HuH-7.5 (cell line): Measurements from ENCODE around the gene C1orf141.
A peak's percentile ranks its signal among the peaks of the same experiment; 100 is the strongest.
"Not testable (repeated sequence)": the region's sequence is repeated elsewhere in the genome, so short reads cannot be mapped to it uniquely, and the experiment has no call there.

ENCODE experiments used
- DNase-seq: peaks from one replicate; pipeline ENCODE4 v3.0.0; 2011; ENCODE audit warnings: low spot score

The C1orf141 gene

GRCh38 chr1:67134695-67135094, at the start of gene C1orf141:
C1orf141 (minus strand) TSS chr1:67134970; CDS start chr1:67127240, 7,730 bp downstream.
- DNase-seq, result no peak

- DNase-seq, result no peak
Observed at GRCh38 chr1:67175530-67176087, 40.8 kb upstream of the C1orf141 start.

- no peak for DNase-seq
Observed at GRCh38 chr1:67174716-67175284, 40.0 kb upstream of the C1orf141 start.

GRCh38 chr1:67173988-67174387, 39.2 kb upstream of the C1orf141 start:
- DNase-seq, result no peak

- no peak for DNase-seq
Observed at GRCh38 chr1:67171978-67172377, 37.2 kb upstream of the C1orf141 start.

GRCh38 chr1:67171574-67171955, 36.8 kb upstream of the C1orf141 start:
- no peak for DNase-seq

- no peak for DNase-seq
Observed at GRCh38 chr1:67170751-67171573, 36.2 kb upstream of the C1orf141 start.

GRCh38 chr1:67169932-67170331, 35.2 kb upstream of the C1orf141 start:
- DNase-seq, result no peak

- no peak for DNase-seq
Observed at GRCh38 chr1:67169496-67169895, 34.7 kb upstream of the C1orf141 start.

GRCh38 chr1:67166196-67166595, 31.4 kb upstream of the C1orf141 start, which contains the start of gene IL23R:
IL23R (plus strand) TSS chr1:67166454; CDS start chr1:67168121, 1,667 bp downstream.
- DNase-seq, result no peak

- DNase-seq, result no peak
Observed at GRCh38 chr1:67165468-67166041, 30.8 kb upstream of the C1orf141 start.

GRCh38 chr1:67162954-67163353, 28.2 kb upstream of the C1orf141 start:
- DNase-seq, result no peak

GRCh38 chr1:67159233-67159632, 24.5 kb upstream of the C1orf141 start:
- no peak for DNase-seq

- DNase-seq, result no peak
Observed at GRCh38 chr1:67158401-67158800, 23.6 kb upstream of the C1orf141 start.

- no peak for DNase-seq
Observed at GRCh38 chr1:67150931-67151330, 16.2 kb upstream of the C1orf141 start.

- peak; percentile 28 for DNase-seq
Observed at GRCh38 chr1:67149179-67149770, 14.5 kb upstream of the C1orf141 start.

- DNase-seq, result no peak
Observed at GRCh38 chr1:67148516-67149178, 13.9 kb upstream of the C1orf141 start.

GRCh38 chr1:67147973-67148372, 13.2 kb upstream of the C1orf141 start:
- not testable (repeated sequence) for DNase-seq

GRCh38 chr1:67146539-67146938, 11.8 kb upstream of the C1orf141 start:
- no peak for DNase-seq

GRCh38 chr1:67146101-67146500, 11.3 kb upstream of the C1orf141 start:
- DNase-seq, result no peak

- no peak for DNase-seq
Observed at GRCh38 chr1:67144696-67145095, 9.9 kb upstream of the C1orf141 start.

- DNase-seq, result no peak
Observed at GRCh38 chr1:67143966-67144365, 9.2 kb upstream of the C1orf141 start.
